KG1 (cell line): ENCODE results near the gene RASL11B.

Experiments
- DNase-seq: peaks from one replicate; lab custom pipeline; 2025; lab: John Stamatoyannopoulos, UW

The RASL11B gene

DNA sequence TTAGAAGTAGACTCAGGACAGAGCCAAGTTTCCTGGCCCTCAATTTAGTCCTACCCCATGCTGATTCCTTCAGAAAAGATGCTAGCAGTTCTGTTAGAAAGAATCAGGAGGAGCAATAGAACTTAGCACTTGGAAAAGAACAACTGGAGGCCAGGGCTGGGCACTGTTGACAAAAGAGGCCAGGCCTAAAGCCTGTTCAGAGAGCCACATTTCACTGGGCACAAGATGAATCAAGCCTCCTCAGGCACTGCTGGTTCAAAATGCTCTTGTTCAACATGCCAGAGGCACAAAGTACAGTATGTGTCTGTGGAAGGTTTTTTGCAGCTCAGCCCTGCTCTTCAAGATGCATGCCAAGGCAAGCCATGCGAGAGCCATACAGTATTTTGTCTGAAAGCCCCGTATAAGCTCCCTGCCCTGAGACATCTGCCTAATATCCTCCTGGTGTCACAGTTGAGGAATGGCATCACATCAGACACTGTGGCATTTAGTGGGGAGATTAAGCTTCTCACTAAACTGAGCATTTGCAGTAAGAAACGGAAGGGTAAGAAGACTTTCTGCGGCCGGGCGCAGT lies 53.7 kb downstream of the RASL11B start:
- DNase-seq: no peak
